KMS-11 (cell line): ENCODE data around the gene TMEM25.

Source experiments
- H2AFZ ChIP-seq: fragments of 200-600 bp; sonication (generic); 2 replicates; pipeline ENCODE4 v1.6.1; 2016; ENCODE audit warnings: antibody characterized with exemption, mixed run types, low read depth
- H3K27ac ChIP-seq: fragments of 200-600 bp; sonication (generic); 2 replicates; pipeline ENCODE4 v1.6.1; 2016; ENCODE audit warnings: mild to moderate bottlenecking, mixed run types
- H3K27me3 ChIP-seq: fragments of 200-600 bp; sonication (generic); 2 replicates; pipeline ENCODE4 v1.6.1; 2017; ENCODE audit warnings: mild to moderate bottlenecking, low read depth, mixed run types, moderate library complexity; ENCODE audit not compliant: insufficient read depth
- H3K36me3 ChIP-seq: fragments of 200-600 bp; sonication (generic); 2 replicates; pipeline ENCODE4 v1.6.1; 2017; ENCODE audit warnings: mild to moderate bottlenecking, mixed run types; ENCODE audit not compliant: insufficient read depth
- H3K4me1 ChIP-seq: fragments of 200-600 bp; sonication (generic); 2 replicates; pipeline ENCODE4 v1.6.1; 2016; ENCODE audit warnings: mild to moderate bottlenecking, low read depth, mixed run types; ENCODE audit not compliant: poor library complexity, severe bottlenecking
- H3K4me2 ChIP-seq: fragments of 200-600 bp; sonication (generic); 2 replicates; pipeline ENCODE4 v1.7.0; 2016; ENCODE audit warnings: mild to moderate bottlenecking, mixed run types
- H3K4me3 ChIP-seq: fragments of 200-600 bp; sonication (generic); IDR thresholded peaks from 2 replicates; pipeline ENCODE4 v1.6.1; 2017; ENCODE audit warnings: low read depth, low read length, mixed read lengths; ENCODE audit not compliant: insufficient read depth
- H3K79me2 ChIP-seq: fragments of 200-600 bp; sonication (generic); 2 replicates; pipeline ENCODE4 v1.6.1; 2016; ENCODE audit warnings: low read depth, mixed run types; ENCODE audit not compliant: insufficient read depth
- H3K9ac ChIP-seq: fragments of 200-600 bp; sonication (generic); 2 replicates; pipeline ENCODE4 v1.6.1; 2016; ENCODE audit warnings: mild to moderate bottlenecking, mixed run types
- H4K20me1 ChIP-seq: fragments of 200-600 bp; sonication (generic); 2 replicates; pipeline ENCODE4 v1.6.1; 2016; ENCODE audit warnings: mild to moderate bottlenecking, mixed run types; ENCODE audit not compliant: insufficient read depth
- TF ChIP-seq, protein P1 (sequence below): fragments of 200-600 bp; sonication (generic); conservative IDR thresholded peaks from 2 replicates; pipeline ENCODE4 v1.6.1; 2017; ENCODE audit warnings: low read depth, mild to moderate bottlenecking, antibody characterized with exemption, low read length, moderate library complexity, mixed read lengths

TMEM25 gene

DNA sequence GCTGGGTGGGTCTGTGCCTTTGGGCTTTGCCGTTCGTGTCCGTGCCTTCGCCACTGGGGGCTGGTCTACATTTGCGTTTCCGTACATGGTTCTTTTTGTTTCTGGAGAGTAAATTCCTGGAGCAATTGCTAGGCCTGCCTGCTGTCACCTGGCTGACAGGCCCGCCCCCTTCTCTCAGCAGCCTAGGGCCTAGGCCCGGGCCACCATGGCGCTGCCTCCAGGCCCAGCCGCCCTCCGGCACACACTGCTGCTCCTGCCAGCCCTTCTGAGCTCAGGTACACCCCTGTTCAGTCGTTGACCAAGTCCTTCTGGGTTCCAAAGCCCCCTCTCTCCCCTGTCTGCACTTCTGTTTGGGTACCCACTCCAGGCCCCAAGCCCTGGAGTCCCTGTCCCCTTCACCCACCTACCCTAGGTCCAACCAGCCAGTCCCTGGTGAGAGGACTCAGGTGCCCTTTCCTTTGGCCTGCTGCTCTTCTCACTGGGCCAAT lies 649 bp downstream of the TMEM25 start:
- H3K4me2 ChIP-seq, result peak overlapping the region; percentile 18; the same call in 1 of the 2 replicates
- H2AFZ ChIP-seq, result peak overlapping the region; percentile 71; the same call in 1 of the 2 replicates

DNA sequence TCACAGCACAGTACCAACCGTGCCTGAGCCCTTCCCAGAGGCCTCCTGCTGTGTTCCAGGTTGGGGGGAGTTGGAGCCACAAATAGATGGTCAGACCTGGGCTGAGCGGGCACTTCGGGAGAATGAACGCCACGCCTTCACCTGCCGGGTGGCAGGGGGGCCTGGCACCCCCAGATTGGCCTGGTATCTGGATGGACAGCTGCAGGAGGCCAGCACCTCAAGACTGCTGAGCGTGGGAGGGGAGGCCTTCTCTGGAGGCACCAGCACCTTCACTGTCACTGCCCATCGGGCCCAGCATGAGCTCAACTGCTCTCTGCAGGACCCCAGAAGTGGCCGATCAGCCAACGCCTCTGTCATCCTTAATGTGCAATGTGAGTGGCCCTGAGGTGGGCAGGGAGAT lies 1.1 kb downstream of the TMEM25 start:
- Histone ChIP-seq H3K9ac (no peak overlapping the region), H3K4me2 (no peak overlapping the region)

More for the DNA sequence above, 649 bp downstream of the TMEM25 start:
- no peaks in the 10 kb centered on the region for H3K79me2 ChIP-seq
- no peak overlapping the region for H3K9ac ChIP-seq
- no peaks in the 10 kb centered on the region for H4K20me1 ChIP-seq
- H3K27me3 ChIP-seq, result no peaks in the 10 kb centered on the region
- TF ChIP-seq, protein P1, sequence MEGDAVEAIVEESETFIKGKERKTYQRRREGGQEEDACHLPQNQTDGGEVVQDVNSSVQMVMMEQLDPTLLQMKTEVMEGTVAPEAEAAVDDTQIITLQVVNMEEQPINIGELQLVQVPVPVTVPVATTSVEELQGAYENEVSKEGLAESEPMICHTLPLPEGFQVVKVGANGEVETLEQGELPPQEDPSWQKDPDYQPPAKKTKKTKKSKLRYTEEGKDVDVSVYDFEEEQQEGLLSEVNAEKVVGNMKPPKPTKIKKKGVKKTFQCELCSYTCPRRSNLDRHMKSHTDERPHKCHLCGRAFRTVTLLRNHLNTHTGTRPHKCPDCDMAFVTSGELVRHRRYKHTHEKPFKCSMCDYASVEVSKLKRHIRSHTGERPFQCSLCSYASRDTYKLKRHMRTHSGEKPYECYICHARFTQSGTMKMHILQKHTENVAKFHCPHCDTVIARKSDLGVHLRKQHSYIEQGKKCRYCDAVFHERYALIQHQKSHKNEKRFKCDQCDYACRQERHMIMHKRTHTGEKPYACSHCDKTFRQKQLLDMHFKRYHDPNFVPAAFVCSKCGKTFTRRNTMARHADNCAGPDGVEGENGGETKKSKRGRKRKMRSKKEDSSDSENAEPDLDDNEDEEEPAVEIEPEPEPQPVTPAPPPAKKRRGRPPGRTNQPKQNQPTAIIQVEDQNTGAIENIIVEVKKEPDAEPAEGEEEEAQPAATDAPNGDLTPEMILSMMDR, result no peak
- no peaks in the 10 kb centered on the region for H3K36me3 ChIP-seq
- H3K27ac ChIP-seq, result no peak overlapping the region
- H3K4me1 ChIP-seq, result peaks cover 14% of the 10 kb centered on the region
- no peak overlapping the region for H3K4me3 ChIP-seq

DNA sequence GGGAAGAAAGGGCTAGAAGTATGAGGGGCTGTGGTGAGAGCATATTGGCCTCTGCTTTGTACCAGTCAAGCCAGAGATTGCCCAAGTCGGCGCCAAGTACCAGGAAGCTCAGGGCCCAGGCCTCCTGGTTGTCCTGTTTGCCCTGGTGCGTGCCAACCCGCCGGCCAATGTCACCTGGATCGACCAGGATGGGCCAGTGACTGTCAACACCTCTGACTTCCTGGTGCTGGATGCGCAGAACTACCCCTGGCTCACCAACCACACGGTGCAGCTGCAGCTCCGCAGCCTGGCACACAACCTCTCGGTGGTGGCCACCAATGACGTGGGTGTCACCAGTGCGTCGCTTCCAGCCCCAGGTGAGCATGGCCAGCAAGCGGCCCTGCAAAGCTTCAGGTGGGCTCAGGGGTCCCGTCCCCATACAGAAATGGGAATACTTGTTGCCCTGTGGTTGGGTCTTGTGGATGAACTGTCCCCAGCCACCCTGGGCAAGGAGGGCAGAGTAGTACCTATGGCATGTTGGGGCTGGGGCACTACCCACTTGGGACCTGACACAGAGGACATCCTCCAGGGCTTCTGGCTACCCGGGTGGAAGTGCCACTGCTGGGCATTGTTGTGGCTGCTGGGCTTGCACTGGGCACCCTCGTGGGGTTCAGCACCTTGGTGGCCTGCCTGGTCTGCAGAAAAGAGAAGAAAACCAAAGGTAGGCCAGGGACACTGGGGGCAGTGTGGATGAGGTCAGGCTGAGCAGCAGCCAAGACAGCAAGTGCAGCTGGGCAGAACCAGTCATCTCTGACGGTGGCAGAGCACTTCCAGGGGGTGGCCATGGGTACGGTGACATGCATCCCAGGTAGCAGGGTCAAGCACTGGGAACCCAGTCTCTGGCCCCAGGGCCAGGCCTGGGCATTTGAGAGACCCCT lies 2.1 kb downstream of the TMEM25 start:
- H3K4me3 ChIP-seq, result no peak overlapping the region
- H2AFZ ChIP-seq, result no peak overlapping the region
- no peak overlapping the region for H3K4me2 ChIP-seq
- H3K36me3 ChIP-seq, result no peaks in the 10 kb centered on the region
- H3K79me2 ChIP-seq, result no peaks in the 10 kb centered on the region
- no peak overlapping the region for H3K27ac ChIP-seq
- H3K4me1 ChIP-seq, result peaks cover 14% of the 10 kb centered on the region
- H4K20me1 ChIP-seq, result no peaks in the 10 kb centered on the region
- TF ChIP-seq, protein P1, result no peak
- no peak overlapping the region for H3K9ac ChIP-seq
- H3K27me3 ChIP-seq, result no peaks in the 10 kb centered on the region

More for the DNA sequence above, 1.1 kb downstream of the TMEM25 start:
- no peaks in the 10 kb centered on the region for H4K20me1 ChIP-seq
- TF ChIP-seq, protein P1, result no peak
- no peaks in the 10 kb centered on the region for H3K36me3 ChIP-seq
- H3K4me3 ChIP-seq, result no peak overlapping the region
- no peaks in the 10 kb centered on the region for H3K79me2 ChIP-seq
- H3K27me3 ChIP-seq, result no peaks in the 10 kb centered on the region
- no peak overlapping the region for H3K27ac ChIP-seq
- H2AFZ ChIP-seq, result no peak overlapping the region
- peaks cover 14% of the 10 kb centered on the region for H3K4me1 ChIP-seq

DNA sequence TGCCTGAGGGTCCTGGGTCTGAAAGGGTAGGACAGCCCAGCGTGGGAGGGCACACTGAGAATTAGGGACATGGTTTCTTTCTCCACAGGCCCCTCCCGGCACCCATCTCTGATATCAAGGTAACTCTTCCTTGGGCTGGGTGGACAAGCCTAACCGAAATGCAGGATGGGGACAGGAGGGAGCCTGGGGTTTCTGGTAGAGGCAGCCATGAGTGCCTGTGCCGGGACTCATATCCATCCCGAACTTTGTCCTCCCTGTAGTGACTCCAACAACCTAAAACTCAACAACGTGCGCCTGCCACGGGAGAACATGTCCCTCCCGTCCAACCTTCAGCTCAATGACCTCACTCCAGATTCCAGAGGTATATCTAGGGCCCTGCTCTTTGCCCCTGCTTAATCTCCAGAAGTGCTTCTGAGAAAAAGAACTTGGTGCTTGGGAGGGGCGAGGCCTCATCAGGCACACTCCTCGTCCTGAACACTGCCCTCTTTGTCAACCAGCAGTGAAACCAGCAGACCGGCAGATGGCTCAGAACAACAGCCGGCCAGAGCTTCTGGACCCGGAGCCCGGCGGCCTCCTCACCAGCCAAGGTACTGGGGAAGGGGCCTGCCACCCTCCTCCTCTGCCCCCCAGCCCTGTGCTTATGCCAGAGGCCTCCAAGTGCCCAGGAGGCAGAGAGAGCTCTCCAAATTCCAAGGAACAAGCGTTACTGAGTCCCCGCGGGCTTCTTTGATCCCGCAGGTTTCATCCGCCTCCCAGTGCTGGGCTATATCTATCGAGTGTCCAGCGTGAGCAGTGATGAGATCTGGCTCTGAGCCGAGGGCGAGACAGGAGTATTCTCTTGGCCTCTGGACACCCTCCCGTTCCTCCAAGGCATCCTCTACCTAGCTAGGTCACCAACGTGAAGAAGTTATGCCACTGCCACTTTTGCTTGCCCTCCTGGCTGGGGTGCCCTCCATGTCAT lies 3.1 kb downstream of the TMEM25 start:
- Histone ChIP-seq H3K4me1 (peaks cover 12% of the 10 kb centered on the region), H3K27me3 (no peaks in the 10 kb centered on the region), H3K27ac (no peak overlapping the region), H3K4me3 (no peak overlapping the region), H3K9ac (no peak overlapping the region), H4K20me1 (no peaks in the 10 kb centered on the region), H3K36me3 (no peaks in the 10 kb centered on the region), H2AFZ (no peak overlapping the region), H3K79me2 (no peaks in the 10 kb centered on the region), H3K4me2 (no peak overlapping the region)
- TF ChIP-seq, protein P1, result no peak
